HEK293 (cell line): ENCODE data around the gene IDI2.

Experiments
- REST ChIP-seq: fragments of 450-650 bp; formaldehyde crosslinking; IDR thresholded peaks from 2 replicates; pipeline ENCODE4 v1.5.1; 2016; ENCODE audit warnings: missing biosample characterization, missing genetic modification characterization
- ZNF121 ChIP-seq: fragments of 450-650 bp; formaldehyde crosslinking; IDR thresholded peaks from 2 replicates; pipeline ENCODE4 v1.5.1; 2016; ENCODE audit warnings: missing biosample characterization, missing genetic modification characterization

- TF ChIP-seq REST (no peak), ZNF121 (tag by site-specific recombination) (no peak)
These were observed 10.7 kb upstream of the IDI2 start for GRCh38 chr10:1036341-1036791.
